RWPE2 (cell line): Measurements from ENCODE around the gene FADS6.
"Not testable (repeated sequence)": the region's sequence is repeated elsewhere in the genome, so short reads cannot be mapped to it uniquely, and the experiment has no call there.

ENCODE experiments used
- ATAC-seq: fragments of 200-7000 bp; cut with Tn5 transposase; 3 replicates; pipeline ENCODE4 v1.9.1; 2021; ENCODE audit warnings: low read depth
- DNase-seq: peaks from one replicate; pipeline ENCODE4 v3.0.0-alpha.2; 2020; ENCODE audit warnings: low spot score
- H3K27ac ChIP-seq: fragments of 450-650 bp; 2 replicates; pipeline ENCODE4 v1.5.1; 2017; ENCODE audit warnings: mild to moderate bottlenecking; ENCODE audit not compliant: poor library complexity, severe bottlenecking
- H3K27me3 ChIP-seq: fragments of 250-450 bp; sonication (Bioruptor Pico); 2 replicates; pipeline ENCODE4 v1.5.1; 2021; ENCODE audit warnings: mild to moderate bottlenecking, moderate library complexity; ENCODE audit not compliant: insufficient read depth, poor library complexity, severe bottlenecking
- H3K36me3 ChIP-seq: fragments of 250-450 bp; sonication (Bioruptor Pico); 2 replicates; pipeline ENCODE4 v1.5.1; 2020; ENCODE audit warnings: low read depth, mild to moderate bottlenecking, moderate library complexity
- H3K4me1 ChIP-seq: fragments of 250-450 bp; sonication (Bioruptor Pico); 2 replicates; pipeline ENCODE4 v1.5.1; 2021; ENCODE audit warnings: mild to moderate bottlenecking, moderate library complexity; ENCODE audit not compliant: insufficient read depth, poor library complexity, severe bottlenecking
- H3K4me3 ChIP-seq: fragments of 250-450 bp; sonication (Bioruptor Pico); 2 replicates; pipeline ENCODE4 v1.5.1; 2021; ENCODE audit warnings: mild to moderate bottlenecking, moderate library complexity; ENCODE audit not compliant: severe bottlenecking
- H3K9me3 ChIP-seq: fragments of 250-450 bp; sonication (Bioruptor Pico); 2 replicates; pipeline ENCODE4 v1.5.1; 2021; ENCODE audit warnings: mild to moderate bottlenecking, moderate library complexity; ENCODE audit not compliant: severe bottlenecking
- TF ChIP-seq, protein P1 (sequence below): fragments of 450-650 bp; IDR thresholded peaks from one replicate; pipeline ENCODE4 v1.5.1; 2017; ENCODE audit warnings: mild to moderate bottlenecking, moderate library complexity; ENCODE audit not compliant: poor library complexity, severe bottlenecking

FADS6 gene

DNA sequence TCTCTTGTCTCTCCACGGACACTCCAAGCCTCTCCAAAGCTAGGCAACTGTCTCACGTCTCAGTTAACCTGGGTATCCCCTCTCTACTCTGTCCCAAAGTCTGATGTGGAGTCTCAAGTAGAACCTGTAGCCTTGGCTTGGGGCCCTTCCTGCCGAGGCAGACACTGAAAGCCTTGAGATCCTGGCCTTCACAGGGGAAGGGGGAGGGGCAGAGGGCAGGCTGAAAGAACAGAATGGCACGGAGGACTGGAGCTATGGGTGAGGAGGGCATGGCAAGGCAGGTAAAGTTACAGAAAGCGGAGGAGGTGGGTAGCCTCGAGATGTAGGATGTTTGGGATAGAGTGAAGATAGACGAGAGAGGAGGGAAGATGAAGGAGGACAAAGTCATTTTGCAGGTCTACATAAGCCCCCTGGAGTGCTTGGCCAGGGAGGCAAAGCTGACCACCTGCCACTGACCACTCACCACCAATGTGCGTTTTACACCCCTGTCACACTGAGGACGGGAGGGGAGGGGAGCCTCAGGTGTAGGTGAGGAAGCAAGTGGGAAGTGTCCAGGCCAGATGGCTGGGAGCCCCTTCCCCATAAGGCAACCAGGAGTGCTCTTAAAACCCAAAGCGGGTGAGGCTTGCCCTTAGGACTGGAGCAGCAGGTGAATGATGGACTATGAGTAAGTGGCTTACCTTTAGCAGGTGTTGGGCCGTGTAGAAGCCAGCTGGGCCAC is 21.9 kb downstream of the FADS6 start:
- no peaks in the 10 kb centered on the region for H3K4me1 ChIP-seq
- DNase-seq (no peak), ATAC-seq (no peak)
- no peaks in the 10 kb centered on the region for H3K9me3 ChIP-seq
- TF ChIP-seq, protein P1, sequence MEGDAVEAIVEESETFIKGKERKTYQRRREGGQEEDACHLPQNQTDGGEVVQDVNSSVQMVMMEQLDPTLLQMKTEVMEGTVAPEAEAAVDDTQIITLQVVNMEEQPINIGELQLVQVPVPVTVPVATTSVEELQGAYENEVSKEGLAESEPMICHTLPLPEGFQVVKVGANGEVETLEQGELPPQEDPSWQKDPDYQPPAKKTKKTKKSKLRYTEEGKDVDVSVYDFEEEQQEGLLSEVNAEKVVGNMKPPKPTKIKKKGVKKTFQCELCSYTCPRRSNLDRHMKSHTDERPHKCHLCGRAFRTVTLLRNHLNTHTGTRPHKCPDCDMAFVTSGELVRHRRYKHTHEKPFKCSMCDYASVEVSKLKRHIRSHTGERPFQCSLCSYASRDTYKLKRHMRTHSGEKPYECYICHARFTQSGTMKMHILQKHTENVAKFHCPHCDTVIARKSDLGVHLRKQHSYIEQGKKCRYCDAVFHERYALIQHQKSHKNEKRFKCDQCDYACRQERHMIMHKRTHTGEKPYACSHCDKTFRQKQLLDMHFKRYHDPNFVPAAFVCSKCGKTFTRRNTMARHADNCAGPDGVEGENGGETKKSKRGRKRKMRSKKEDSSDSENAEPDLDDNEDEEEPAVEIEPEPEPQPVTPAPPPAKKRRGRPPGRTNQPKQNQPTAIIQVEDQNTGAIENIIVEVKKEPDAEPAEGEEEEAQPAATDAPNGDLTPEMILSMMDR: no peak
- no peak overlapping the region for H3K4me3 ChIP-seq
- H3K27ac ChIP-seq: no peak overlapping the region
- H3K36me3 ChIP-seq: 0 out of 2 replicates have a peak, but pooled peaks cover 4% of the 10 kb centered on the region
- H3K27me3 ChIP-seq: no peaks in the 10 kb centered on the region

DNA sequence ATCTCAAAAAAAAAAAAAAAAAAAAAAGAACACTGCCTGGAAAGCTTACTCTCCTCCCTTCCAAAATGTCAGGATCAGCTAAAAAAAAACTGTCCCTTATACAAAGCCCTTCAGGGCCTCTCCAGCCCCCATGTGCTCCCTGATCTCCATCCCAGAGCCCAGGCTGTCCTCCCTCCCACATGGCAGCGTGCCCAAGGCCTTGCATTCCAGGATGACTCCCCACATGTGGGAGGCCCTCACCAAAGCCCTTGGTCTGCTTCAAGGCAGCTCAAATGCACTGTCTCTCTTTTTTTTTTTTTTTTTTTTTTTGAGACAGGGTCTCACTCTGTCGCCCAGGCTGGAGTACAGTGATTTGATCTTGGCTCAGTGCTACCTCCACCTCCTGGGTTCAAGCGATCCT is 22.9 kb downstream of the FADS6 start:
- TF ChIP-seq, protein P1: no peak
- Histone ChIP-seq H3K36me3 (0 out of 2 replicates have a peak, but pooled peaks cover 4% of the 10 kb centered on the region), H3K27ac (no peak overlapping the region), H3K27me3 (no peaks in the 10 kb centered on the region), H3K4me1 (no peaks in the 10 kb centered on the region), H3K4me3 (no peak overlapping the region), H3K9me3 (no peaks in the 10 kb centered on the region)
- DNase-seq (peak; percentile 47), ATAC-seq (no peak)

DNA sequence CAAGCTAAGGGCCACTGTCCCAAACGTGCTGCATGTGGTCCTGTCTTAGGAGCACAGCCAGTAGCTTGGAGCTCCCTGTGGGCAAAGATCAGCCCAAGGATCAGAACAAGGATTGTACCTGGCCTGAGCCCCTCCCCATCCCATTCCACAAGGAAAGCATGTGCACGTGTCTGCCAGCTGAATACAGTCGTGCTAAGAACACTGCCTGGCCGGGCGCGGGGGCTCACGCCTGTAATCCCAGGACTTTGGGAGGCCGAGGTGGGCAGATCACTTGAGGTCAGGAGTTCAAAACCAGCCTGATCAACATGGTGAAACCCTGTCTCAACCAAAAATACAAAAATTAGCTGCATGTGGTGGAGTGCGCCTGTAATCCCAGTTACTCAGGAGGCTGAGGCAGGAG is 23.4 kb downstream of the FADS6 start:
- DNase-seq: peak; percentile 54
- not testable (repeated sequence) for H3K36me3 ChIP-seq, H3K27ac ChIP-seq, H3K9me3 ChIP-seq, H3K27me3 ChIP-seq, ATAC-seq, H3K4me3 ChIP-seq, H3K4me1 ChIP-seq

DNA sequence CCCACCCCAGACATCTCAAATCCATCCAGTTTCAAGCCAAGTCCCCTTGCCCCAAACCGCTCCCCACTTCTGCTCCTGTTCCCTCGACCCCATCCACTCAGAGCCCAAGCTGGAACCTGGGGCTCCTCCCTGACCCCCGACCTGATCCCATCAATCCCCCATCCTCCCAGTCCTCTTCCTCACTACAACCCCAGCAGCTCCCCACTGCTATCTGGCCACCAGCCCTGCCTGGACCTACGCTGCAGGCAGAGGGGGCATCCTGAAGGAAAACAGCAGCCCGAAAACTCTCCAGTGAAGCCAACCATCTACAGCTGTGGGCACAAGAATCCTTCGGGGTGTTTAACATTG is 24.6 kb downstream of the FADS6 start:
- ATAC-seq (no peak), DNase-seq (peak; percentile 57)
- no peaks in the 10 kb centered on the region for H3K27me3 ChIP-seq
- TF ChIP-seq, protein P1: no peak
- no peak overlapping the region for H3K27ac ChIP-seq
- H3K36me3 ChIP-seq: 0 out of 2 replicates have a peak, but pooled peaks cover 5% of the 10 kb centered on the region
- no peaks in the 10 kb centered on the region for H3K4me1 ChIP-seq
- H3K4me3 ChIP-seq: no peak overlapping the region
- no peaks in the 10 kb centered on the region for H3K9me3 ChIP-seq

DNA sequence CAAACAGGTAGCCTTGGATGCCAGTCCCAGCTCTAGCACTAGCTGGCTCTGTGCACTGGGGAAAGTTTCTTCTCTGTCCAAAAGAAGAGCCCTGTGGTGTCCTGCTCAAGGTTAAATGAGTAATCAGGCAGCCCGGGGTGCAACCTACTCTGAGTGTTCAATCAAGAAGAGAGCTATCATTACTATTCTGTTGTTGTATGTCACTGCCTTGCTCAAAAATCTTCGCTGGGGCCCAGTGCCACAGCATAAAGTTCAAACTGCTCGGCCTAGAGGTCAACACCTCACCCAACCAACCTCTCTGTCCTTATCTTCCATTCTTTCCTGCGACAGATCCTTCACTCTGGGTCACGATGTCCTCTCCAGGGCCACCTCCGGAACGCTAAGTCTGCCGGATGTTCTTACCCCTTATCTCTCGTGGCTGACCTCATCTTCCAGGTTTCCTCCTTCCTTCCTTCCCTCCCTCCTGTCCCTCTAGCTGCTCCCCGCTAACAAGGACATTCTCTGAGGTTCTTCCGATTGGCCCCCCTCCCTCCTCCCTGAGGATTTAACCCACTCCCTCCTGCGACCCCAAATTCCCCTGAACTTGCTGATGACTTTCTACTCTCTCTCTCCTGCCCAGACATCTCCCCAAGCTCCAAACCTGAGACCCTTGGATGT is 25.1 kb downstream of the FADS6 start:
- no peak overlapping the region for H3K27ac ChIP-seq
- no peaks in the 10 kb centered on the region for H3K4me1 ChIP-seq
- ATAC-seq: no peak

More for the DNA sequence above, 25.1 kb downstream of the FADS6 start:
- no peak for DNase-seq
- TF ChIP-seq, protein P1: no peak
- no peak overlapping the region for H3K4me3 ChIP-seq
- H3K36me3 ChIP-seq: 0 out of 2 replicates have a peak, but pooled peaks cover 7% of the 10 kb centered on the region
- no peaks in the 10 kb centered on the region for H3K27me3 ChIP-seq
- H3K9me3 ChIP-seq: no peaks in the 10 kb centered on the region
